GOT3 (cell line): ENCODE data around the gene SLC17A4.
"Not testable (repeated sequence)": the region's sequence is repeated elsewhere in the genome, so short reads cannot be mapped to it uniquely, and the experiment has no call there.

Source experiments
- DNase-seq: peaks from one replicate; lab custom pipeline; 2025; ENCODE audit warnings: mixed read lengths; lab: John Stamatoyannopoulos, UW

SLC17A4 gene, protein sequence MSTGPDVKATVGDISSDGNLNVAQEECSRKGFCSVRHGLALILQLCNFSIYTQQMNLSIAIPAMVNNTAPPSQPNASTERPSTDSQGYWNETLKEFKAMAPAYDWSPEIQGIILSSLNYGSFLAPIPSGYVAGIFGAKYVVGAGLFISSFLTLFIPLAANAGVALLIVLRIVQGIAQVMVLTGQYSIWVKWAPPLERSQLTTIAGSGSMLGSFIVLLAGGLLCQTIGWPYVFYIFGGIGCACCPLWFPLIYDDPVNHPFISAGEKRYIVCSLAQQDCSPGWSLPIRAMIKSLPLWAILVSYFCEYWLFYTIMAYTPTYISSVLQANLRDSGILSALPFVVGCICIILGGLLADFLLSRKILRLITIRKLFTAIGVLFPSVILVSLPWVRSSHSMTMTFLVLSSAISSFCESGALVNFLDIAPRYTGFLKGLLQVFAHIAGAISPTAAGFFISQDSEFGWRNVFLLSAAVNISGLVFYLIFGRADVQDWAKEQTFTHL

DNA sequence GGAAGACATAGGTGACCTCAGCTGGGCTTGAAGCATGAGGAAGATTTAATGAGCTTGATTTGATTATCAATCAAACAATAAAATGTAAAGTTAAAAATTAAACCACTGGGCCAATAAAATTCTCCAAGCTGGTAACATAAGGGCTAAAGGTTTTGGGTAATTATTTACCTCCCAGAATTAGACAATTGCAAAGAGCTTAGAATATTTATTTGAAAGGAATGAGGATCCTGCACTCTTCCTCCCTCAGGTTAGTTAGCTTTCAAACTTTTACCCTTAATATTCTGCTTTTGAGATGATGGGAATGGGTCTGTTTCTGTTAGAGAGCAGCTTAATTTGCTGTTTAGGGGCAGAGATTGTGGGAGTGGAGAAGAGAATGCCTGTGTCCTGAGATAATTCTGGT, at the start of gene SLC17A4:
SLC17A4 (plus strand) TSS at position 208 of the 400 bp plus-strand sequence. CDS start 7,221 bp downstream, outside the sequence.
- no peak for DNase-seq

DNA sequence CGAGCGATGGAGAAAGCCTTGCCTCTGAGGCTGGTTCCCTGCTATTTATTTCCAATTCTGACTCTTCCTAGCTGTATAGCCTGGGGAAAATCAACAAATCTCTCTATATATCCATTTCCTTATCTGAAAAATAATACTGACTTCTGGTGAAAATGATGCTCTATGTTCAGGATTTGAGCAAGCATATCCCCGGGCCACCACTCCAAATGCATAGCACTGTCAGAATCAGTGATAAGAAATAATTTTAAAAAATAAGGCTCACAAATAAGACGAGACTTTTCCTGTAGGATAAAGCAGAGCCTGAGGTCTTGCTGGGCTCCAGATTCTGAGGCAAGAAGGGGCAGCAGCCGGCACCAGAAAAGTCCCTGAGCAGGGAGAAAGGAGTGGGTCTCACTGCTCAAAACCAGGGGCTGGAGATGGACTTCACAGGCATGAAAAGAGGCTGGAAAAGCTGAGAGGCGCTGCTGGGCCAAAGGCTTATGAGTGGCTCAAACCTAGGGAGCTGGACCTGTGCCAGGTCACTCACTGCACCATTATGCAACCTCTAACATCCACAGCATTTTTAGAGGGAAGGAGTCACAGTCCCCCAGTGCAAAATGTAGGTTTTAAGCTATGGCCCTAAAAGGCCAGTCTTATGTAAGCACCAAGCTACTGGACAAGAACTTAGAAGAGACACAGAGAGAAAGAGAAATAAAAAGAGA, 48.1 kb upstream of the SLC17A4 start:
- DNase-seq, result no peak

DNA sequence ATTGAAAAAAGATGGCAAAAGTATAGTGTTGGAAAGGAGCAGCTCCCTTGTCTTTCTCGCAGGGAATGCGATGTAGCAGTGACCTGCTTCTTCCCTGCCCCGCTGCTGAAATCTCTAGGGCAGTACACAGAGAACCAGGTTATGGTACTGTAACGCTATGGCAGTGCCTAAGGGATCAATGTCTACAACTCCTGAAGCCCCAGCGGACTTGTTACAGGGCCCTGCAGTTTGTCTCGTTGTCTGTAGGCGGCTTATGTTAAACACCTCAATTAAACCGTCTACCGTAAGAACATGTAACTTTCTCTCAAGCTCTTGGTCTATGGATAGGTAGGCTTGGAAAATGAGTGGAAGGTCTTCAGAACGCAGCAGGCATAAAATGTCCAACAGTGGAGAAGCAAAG, 44.8 kb upstream of the SLC17A4 start:
- no peak for DNase-seq

DNA sequence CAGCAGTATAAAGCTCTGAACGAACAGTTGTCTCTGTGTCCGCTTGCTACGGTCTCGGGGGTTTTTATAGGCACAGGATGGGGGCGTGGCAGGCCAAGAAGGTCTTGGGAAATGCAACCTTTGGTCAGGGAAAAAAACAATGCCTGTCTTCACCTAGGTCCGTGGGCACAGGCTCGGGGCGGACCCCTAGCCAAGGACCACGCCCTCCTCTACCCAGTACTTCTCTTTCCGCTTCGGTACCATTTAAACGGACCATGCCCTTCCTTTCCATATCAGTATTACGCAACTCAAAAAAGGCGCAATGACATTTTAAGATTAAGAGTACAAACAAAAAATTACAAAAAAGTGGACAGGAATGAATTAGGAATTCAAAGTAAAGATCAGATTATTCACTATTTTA, 44.3 kb upstream of the SLC17A4 start:
- no peak for DNase-seq

DNA sequence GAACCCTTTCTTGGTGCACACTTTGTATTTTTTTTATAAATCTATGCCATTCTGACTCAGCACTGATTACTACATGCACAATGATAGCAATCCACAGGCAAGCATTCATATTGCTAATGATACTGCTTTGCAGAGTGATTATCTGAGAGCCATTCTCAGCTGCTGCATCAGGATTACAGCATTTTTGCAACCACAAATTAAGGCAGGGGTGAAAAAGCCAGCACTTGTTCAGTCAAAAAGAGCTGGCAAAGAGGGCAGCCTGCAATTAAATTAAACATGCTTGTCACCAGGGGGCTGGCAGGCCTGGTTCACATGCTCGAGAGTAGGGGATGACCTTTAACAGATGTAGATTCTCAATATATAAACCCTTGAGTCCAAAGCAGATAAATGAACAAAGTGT, 40.7 kb upstream of the SLC17A4 start:
- no peak for DNase-seq

DNA sequence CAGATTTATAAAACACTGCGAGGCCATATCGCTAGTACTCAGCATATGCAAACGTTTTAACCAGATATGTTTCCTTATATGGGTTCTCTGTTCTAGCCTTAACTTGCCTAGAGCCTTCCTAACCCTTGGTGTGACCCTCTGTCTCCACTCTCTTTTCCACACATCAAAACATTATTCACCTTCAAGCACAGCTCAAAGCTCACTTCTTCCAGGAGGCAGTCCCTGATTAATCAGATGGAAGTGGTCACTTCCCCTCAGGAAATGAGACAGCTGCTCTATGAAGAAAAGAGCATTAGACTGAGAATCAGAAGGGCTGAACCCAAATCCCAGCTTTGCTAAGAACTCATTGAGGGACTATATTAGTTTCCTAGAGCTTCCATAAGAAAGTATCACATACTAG, 39.8 kb upstream of the SLC17A4 start:
- DNase-seq, result no peak

DNA sequence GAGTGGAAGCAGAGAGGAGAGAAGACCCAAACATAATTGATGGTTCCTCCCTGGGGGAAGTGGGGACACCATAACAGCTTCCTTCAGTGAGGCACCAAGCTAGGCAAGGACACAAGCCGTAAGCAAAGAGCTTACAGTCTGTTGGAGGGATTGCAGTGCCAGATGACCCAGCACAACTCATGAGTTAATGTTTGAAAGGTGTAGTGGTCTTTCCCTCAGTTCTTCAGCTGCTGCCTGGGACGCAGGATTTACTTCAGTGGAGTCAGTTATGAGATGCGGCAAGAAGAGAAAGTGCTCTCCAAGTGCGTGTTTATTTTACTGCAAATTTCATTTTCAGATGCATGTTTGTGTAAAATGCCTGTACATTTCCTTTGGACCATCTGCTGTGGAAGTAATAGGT, 38.7 kb upstream of the SLC17A4 start:
- no peak for DNase-seq

DNA sequence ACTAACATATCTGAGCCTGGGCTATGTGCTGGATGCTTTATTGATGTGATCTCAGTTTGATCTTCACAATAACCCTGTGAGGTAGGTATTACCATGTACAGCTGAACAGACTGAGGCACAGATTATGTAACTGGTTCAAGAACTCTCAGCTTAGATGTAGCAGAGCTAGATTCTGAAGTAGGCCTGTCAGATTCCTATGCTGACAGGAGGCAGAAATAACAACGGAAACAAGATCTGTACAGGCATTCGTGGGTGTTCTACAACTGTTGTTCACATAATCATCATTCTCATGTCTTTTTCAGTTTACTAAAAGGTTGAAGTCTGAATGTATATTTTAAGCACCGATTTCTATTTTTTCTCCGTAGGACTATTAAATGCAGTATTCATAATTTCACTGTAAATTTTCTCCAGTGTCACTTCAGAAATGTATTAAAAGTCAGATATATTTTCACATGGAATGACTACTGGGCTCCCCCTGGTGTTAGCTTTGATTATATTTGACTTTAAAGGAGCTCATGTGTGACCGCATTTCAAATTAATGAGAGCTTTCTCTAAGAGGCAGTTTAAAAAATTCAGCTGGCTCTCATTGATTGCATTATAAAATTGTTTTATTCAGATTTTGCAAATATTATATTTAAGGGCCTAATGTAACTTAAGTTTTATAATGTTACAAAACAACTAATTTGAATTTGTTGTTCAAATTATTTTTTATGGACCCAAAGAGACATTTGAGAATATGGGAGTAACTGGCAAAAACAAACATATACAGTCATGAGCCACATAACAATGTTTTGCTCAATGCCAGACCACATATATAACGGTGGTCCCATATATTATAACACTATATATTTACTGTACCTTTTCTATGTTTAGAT, 36.4 kb upstream of the SLC17A4 start:
- no peak for DNase-seq

DNA sequence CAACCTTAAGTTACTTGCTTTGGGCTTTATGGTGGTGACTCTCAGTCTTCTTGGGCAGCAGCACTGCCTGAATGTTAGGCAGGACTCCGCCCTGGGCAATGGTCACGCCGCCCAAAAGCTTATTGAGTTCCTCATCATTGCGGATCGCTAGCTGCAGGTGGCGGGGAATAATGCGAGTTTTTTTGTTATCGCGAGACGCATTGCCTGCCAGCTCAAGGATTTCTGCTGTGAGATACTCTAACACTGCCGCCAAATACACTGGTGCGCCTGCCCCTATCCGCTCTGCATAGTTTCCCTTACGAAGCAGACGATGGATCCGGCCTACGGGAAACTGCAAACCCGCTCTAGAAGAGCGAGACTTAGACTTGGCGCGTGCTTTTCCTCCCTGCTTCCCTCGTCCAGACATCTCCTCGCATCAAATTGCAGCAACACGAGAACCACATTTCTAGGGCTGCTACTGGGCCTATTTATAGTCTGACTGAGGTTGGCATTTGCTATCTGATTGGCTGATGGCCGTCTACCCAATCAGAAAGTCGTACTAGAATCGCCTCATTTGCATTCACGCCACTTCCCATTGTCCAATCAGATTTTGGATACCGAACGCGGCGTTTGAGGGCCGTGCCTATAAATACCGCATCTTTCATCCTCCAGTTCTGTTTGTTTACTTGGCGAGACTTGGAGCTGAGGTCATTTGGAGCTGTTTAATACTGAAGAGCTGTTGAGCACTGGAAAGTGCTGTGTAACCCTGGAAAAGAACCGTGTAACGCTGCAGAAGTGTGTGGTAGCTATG, 28.2 kb upstream of the SLC17A4 start:
- DNase-seq, result no peak

DNA sequence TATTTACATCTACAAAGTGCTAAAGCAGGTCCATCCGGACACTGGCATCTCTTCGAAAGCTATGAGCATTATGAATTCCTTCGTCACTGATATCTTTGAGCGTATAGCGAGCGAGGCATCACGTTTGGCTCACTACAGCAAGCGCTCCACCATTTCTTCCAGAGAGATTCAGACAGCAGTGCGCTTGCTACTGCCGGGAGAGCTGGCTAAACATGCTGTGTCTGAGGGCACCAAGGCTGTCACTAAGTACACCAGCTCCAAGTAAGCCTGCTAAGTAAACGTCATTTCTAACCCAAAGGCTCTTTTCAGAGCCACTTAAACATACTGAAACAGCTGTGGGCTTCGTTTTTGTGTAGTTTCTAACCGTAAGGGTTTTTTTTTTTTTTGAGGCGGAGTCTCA, 27.5 kb upstream of the SLC17A4 start:
- DNase-seq, result no peak

DNA sequence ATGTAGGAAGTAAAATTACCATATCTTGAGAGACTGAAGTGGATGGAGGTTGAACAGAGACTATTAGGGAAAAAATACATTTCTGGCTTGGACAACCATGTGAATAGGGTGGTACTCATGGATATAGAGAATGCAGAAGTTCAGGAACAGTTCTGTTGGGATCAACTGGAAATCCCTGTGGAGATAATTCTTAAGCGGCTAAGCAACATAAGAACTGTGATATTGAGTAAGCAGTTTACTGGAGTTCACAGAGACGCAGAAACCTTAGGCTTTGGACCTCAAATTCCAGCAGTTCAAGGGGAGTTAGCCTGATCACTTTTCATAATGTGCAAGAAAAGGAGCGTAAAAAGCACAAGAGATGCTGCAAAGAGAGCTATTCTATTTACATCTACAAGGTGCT, 23.6 kb upstream of the SLC17A4 start:
- DNase-seq, result no peak

DNA sequence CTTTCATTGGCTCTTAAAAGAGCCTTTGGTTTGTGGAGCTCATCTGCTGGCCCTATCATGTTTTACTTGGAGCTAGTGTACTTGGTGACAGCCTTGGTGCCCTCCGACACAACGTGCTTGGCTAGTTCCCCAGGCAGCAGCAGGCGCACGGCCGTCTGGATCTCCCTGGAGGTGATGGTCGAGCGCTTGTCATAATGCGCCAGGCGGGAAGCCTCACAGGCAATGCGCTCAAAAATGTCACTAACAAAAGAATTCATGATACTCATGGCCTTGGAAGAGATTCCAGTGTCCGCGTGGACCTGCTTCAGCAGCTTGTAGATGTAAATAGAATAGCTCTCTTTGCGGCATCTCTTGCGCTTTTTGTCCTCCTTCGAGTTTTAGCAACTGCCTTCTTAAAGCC, 22.8 kb upstream of the SLC17A4 start:
- DNase-seq, result no peak

DNA sequence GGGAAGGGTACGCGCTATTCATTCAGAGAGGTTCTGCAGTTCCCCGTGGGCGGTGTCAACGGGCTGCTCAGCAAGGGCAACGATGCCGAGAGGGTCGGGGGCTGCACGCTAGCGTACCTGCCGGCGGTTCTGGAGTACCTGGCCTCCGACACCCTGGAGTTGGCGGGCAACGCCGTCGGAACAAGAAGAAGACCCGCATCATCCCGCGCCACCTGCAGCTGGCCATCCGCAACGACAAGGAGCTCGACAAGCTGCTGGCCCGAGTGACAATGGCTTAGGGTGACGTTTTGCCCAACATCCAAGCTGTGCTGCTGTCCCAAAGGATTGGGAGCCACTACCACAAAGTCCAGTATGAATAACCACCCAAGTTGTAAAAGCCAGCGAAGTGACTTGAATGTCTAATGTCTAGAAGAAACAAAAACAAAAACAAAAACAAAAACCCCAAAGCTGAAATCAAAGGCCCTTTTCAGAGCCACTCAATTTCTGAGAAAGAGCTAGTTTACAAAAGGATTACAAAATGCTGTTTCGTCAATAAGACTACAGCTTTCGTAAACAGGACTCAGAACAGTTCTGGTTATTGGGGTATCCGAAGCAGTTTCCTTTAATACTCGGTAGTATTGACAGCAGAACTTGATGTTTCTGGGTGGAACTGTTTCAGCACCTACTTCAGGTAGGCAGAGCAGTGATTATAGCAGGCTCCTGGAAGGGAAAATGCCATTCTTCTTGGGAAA, 21.9 kb upstream of the SLC17A4 start:
- DNase-seq, result no peak

DNA sequence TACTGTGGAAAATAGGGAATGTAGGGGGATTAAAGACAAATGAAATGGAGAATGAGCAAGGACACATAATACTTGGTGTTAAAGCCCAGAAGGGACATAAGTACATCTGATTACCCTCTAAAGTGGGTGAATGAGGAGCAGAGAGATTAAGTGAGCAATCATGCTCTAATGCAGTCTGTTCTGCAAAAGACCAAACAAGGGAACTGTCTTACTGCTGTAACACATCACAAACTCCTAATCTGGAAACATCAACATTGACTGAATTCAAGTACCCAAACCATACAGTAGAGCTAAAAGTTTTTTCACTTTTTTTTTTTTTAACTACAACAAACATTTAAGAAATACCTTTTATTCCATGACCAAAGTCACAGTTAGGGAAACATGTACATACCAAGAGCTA, 19.3 kb upstream of the SLC17A4 start:
- no peak for DNase-seq

DNA sequence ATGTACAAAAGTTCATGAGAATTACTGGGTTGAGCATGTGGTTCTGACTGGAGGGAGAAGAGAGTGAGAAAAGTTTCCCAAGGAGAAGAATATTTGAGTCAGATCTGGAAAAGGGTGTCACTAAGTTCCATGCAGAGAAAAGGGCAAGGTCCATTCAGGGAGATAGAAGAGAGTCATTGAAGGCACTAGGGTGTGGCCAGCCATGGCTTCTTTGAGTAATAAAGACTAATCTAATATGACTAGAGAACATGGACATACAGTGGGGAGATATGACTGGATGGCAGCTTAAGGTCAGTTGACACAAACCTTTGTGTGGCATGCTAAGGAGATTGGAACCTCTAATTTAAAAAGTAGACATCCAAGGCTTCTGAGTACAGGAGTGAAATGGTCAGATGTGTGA, 10.7 kb upstream of the SLC17A4 start:
- DNase-seq, result no peak

DNA sequence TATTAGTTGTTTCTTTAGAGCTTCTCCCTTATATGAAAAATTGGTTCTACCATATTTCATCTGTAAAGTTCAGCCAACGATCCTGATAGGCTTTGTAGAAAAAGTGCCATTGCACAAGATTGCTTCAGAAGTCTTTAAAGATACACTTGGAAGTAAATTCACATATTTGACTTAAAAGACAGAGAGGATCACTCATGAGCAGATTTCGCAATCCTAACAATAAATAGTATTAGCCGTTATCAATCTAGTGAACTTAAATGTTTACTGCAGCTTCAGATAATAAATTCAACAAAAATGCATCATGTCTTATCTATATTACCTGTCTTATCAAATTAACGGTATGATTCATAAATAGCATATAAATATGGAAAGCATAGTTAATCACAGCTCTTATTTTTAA, 8.7 kb upstream of the SLC17A4 start:
- no peak for DNase-seq

DNA sequence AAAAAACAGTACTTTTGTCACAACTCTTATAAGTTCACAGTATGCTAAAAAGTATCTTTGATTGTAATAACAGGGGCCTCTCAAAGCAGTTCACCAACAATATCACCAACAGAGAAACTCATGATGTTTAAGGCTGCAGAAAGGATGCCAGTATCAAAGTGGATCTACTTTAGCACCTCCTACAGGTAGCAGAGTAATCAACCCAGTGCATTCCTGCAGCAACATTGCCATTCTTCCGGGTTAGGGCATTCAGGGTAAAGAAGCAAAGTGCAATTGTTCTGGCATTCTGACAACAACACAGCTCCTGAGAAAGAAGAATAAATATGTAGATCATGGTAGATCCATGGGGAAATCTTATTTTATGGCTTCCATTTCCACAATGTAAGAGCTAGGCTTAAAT, 7.6 kb upstream of the SLC17A4 start:
- no peak for DNase-seq

DNA sequence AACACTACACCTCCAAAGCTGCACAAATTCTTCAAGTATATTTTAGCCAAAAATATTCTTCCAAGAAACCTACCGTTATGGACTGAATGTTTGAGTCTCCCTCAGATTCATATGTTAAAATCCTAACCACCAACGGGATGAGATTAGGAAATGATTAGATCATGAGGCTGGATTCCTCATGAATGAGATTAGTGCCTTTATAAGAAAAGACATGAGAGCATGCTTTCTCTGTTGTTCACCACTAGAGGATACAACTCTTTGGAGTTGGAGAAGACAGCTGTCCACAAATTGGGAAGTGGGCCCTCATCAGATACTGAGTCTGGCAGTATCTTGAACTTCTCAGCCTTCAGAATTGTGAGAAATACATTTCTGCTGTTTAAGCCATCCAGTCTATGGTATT, 7.1 kb upstream of the SLC17A4 start:
- DNase-seq, result no peak

DNA sequence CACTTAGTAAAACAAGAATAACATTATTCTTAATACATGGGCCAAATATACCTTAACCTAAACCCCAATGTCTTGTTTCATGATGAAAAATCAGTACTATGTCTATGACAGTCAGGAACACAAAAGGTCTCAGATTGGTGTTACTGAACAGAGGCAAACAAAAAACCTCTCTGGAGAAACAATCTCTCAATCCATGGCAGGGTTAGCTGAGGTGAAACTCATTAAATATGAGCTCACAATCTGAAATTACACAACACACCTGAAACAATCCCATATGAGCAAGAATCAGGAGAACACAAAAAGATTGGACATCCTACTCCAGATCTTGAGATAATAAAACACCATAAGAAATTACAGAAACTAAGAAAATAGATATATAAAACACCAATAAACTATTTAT, 6.5 kb upstream of the SLC17A4 start:
- DNase-seq, result no peak

DNA sequence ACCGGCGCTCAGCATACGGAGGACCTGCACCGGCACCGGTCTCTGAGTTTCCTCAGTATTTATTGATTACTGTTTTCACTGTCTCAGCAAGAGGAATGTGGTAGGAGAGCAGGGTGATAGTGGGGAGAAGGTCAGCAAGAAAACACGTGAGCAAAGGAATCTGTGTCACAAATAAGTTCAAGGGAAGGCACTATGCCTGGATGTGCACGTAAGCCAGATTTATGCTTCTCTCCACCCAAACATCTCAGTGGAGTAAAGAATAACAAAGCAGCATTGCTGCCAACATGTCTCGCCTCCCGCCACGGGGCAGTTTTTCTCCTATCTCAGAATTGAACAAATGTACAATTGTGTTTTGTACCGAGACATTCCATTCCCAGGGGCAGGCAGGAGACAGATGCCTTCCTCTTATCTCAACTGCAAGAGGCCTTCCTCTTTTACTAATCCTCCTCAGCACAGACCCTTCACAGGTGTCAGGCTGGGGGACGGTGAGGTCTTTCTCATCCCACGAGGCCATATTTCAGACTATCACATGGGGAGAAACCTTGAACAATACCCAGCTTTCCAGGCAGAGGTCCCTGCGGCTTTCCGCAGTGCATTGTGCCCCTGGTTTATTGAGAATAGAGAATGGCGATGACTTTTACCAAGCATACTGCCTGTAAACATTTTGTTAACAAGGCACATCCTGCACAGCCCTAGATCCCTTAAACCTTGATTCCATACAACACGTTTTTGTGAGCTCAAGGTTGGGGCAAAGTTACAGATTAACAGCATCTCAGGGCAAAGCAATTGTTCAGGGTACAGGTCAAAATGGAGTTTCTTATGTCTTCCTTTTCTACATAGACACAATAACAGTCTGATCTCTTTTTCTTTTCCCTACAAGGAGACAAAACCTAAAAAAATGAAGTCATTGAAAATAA, 5.7 kb upstream of the SLC17A4 start:
- not testable (repeated sequence) for DNase-seq
